ENCODE measurements around the gene SLC4A9.

Gene SLC4A9

DNA sequence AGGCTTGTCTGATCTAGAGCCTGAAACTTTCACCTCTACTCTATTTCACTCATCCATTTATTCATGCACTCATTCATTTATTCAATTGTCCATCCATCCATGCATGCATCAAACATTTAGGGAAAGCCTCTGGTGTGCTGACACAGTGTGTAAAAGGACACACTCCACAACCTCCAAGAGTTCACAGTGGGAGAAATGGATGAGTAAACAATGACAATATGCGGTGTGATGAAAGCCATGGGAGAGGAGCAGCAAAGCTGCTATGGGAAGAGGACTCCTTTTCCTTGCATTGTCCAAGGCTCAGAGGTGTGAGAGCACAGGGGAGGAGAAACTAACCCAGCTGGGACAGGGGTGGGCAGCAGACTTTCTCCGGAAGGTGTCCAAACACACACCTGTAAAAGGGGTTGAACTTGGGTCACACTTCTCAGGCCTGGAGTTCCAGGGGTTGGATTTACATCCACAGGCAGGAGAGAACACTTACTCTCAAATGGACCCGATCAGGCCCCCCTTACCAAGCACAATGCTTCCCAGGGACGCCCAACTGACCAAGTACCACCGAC, 35.9 kb upstream of the SLC4A9 start:
- peaks cover 48% of the 10 kb centered on the region for H3K4me1 Mint-ChIP-seq
- no peak overlapping the region for H3K4me3 Mint-ChIP-seq
- H3K9me3 Mint-ChIP-seq = no peaks in the 10 kb centered on the region
- no peaks in the 10 kb centered on the region for H3K36me3 Mint-ChIP-seq (ENCODE audit: low read depth)
- H3K27ac Mint-ChIP-seq = peak overlapping the region; percentile 85 to 90 (median 90)
- H3K27me3 Mint-ChIP-seq (ENCODE audit: low read depth) = peaks cover 4% of the 10 kb centered on the region
- TF ChIP-seq, protein P1, sequence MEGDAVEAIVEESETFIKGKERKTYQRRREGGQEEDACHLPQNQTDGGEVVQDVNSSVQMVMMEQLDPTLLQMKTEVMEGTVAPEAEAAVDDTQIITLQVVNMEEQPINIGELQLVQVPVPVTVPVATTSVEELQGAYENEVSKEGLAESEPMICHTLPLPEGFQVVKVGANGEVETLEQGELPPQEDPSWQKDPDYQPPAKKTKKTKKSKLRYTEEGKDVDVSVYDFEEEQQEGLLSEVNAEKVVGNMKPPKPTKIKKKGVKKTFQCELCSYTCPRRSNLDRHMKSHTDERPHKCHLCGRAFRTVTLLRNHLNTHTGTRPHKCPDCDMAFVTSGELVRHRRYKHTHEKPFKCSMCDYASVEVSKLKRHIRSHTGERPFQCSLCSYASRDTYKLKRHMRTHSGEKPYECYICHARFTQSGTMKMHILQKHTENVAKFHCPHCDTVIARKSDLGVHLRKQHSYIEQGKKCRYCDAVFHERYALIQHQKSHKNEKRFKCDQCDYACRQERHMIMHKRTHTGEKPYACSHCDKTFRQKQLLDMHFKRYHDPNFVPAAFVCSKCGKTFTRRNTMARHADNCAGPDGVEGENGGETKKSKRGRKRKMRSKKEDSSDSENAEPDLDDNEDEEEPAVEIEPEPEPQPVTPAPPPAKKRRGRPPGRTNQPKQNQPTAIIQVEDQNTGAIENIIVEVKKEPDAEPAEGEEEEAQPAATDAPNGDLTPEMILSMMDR (IDR thresholded peaks at IDR 0.05; ENCODE audit: unreplicated experiment in 3 of 3) = no peak

DNA sequence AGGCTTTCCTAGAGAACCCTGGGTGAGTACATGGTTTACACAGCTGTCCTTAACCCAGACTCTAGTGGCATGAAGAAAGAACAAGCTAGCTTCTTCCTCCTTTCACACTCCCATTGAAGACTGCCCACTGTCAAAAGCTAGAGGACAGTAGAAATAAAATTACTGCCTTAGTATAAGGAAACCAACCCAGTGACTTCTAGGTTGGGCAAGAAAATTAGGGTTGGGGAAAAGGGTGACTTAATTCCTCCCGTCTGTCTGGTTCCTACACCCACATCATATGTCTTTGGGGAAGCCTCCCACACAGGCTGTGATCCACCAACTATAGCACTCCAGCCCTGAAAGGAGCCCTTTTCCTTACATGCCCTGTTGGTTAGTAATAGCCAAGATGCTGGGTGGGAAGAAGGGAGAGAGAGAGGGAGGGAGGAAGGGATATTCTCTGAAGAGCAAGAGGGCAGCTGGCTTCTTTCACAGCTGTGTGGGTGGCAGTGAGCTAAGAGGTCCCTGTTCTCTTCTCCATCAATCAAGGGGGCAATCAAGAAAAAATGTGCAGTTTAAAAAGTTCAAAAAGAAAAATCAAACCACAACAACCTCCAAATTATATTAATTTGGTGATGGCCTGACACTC, 35.3 kb upstream of the SLC4A9 start:
- peak overlapping the region in 2 of 3 experiments; percentile 19 to 29 for H3K4me3 Mint-ChIP-seq
- peak overlapping the region; percentile 85 to 90 (median 90) for H3K27ac Mint-ChIP-seq
- H3K27me3 Mint-ChIP-seq (ENCODE audit: low read depth) = peaks cover 4% of the 10 kb centered on the region
- H3K36me3 Mint-ChIP-seq (ENCODE audit: low read depth) = no peaks in the 10 kb centered on the region
- TF ChIP-seq, protein P1 (IDR thresholded peaks at IDR 0.05; ENCODE audit: unreplicated experiment in 3 of 3) = no peak
- H3K4me1 Mint-ChIP-seq = peaks cover 54% of the 10 kb centered on the region
- no peaks in the 10 kb centered on the region for H3K9me3 Mint-ChIP-seq

DNA sequence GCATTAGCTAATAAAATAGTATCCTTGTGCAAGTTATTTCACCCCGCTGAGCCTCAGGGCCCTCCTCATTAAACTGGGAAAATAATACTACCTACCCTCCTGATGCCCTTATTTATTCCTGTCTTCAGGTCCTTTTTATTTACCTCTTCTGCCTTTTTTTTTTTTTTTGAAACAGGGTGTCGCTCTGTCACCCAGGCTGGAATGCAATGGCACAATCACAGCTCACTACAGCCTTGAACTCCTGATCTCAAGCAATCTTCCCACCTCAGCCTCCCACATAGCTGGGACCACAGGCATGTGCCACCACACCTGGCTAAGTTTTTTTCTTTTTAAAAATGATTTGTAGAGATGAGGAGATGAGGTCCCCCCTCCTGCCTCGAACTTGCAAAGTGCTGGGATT, 34.5 kb upstream of the SLC4A9 start:
- H3K27ac Mint-ChIP-seq = peak overlapping the region; percentile 85 to 90 (median 90)
- TF ChIP-seq, protein P1 (IDR thresholded peaks at IDR 0.05; ENCODE audit: unreplicated experiment in 3 of 3) = no peak
- H3K27me3 Mint-ChIP-seq (ENCODE audit: low read depth) = peaks cover 4% of the 10 kb centered on the region
- peaks cover 55% of the 10 kb centered on the region for H3K4me1 Mint-ChIP-seq
- H3K9me3 Mint-ChIP-seq = no peaks in the 10 kb centered on the region
- no peak overlapping the region for H3K4me3 Mint-ChIP-seq
- no peaks in the 10 kb centered on the region for H3K36me3 Mint-ChIP-seq (ENCODE audit: low read depth)

DNA sequence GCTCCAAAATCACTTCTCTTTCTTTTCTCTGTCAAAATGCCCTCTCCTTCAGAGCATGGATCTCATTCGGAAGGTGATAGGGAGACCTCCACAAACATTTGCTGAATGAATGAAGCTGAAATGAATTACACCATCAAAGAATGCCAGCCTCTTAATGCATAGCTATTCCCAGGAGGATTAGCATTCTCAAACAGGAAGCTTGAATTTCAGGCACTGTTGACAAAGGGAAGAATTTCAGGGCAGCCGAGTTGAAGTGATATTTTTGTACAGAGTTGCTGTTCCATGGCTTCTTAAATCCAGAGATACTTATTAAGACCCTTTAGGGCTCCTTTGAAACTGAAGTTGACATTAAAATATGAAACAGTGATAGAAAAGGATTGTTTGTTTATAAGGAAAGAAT, 32.4 kb upstream of the SLC4A9 start:
- H3K27me3 Mint-ChIP-seq (ENCODE audit: low read depth) = peaks cover 4% of the 10 kb centered on the region
- H3K36me3 Mint-ChIP-seq (ENCODE audit: low read depth) = no peaks in the 10 kb centered on the region
- peak overlapping the region; percentile 43 to 85 (median 75) for H3K27ac Mint-ChIP-seq
- no peaks in the 10 kb centered on the region for H3K9me3 Mint-ChIP-seq
- TF ChIP-seq, protein P1 (IDR thresholded peaks at IDR 0.05; ENCODE audit: unreplicated experiment in 3 of 3) = no peak
- H3K4me1 Mint-ChIP-seq = peaks cover 53% of the 10 kb centered on the region
- peak overlapping the region in 1 of 3 experiments; percentile 29 for H3K4me3 Mint-ChIP-seq

DNA sequence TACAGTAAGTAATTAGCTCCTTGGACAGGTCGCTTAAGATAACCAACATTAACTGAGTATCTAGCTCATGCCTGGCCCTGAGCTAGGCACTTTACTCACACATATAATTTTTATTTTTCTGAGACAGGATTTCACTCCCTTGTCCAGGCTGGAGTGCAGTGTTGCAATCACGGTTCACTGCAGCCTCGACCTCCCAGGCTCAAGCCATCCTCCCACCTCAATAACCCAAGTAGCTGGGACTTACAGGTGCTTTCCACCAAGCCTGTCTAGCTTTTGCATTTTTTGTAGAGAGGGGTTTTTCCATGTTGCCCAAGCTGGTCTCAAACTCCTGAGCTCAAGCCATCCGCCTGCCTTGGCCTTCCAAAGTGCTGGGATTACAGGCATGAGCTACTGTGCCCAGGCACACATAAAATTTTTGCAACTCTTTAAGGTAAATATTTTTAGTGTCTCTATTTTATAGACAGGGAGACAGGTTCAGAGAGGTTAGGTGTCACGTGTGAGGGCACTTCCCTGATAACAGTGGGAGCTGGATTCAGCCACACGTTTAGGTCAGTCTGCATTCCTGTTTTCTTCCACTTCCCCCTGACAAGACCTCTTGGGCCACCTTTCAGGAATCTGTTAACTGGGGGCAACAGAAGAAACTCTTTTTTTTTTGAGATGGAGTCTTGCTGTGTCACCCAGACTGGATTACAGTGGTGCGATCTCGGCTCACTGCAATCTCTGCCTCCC, 31.8 kb upstream of the SLC4A9 start:
- Mint-ChIP-seq H3K4me3 (no peak overlapping the region), H3K27ac (peak overlapping the region; percentile 43 to 85 (median 75)), H3K4me1 (peaks cover 48% of the 10 kb centered on the region), H3K36me3 (ENCODE audit: low read depth) (no peaks in the 10 kb centered on the region), H3K9me3 (no peaks in the 10 kb centered on the region), H3K27me3 (ENCODE audit: low read depth) (peaks cover 4% of the 10 kb centered on the region)
- TF ChIP-seq, protein P1 (IDR thresholded peaks at IDR 0.05; ENCODE audit: unreplicated experiment in 3 of 3) = no peak
